Colonic mucosa (tissue), 4 donors: ENCODE measurements around the gene ZSCAN25. TPM values are rescaled to one million over a fixed set of nuclear protein-coding genes. Genes with fewer than 3 reads are reported as not detected.
"Not testable (repeated sequence)": the region's sequence is repeated elsewhere in the genome, so short reads cannot be mapped to it uniquely, and the experiment has no call there.

Source experiments
- DNase-seq: peaks from one replicate; pipeline ENCODE4 v3.0.0-alpha.2; 2020
- H3K27ac ChIP-seq: fragments of 200-600 bp; one replicate; pipeline ENCODE4 v1.8.0; 2021
- H3K27me3 ChIP-seq: fragments of 200-600 bp; one replicate; pipeline ENCODE4 v1.8.0; 2021
- H3K36me3 ChIP-seq: fragments of 200-600 bp; one replicate; pipeline ENCODE4 v1.8.0; 2021
- H3K4me1 ChIP-seq: fragments of 200-600 bp; one replicate; pipeline ENCODE4 v1.8.0; 2021; ENCODE audit warnings: mild to moderate bottlenecking
- H3K4me3 ChIP-seq: fragments of 200-600 bp; one replicate; pipeline ENCODE4 v1.8.0; 2021
- H3K9ac ChIP-seq, 2 donors: one replicate each; pipeline ENCODE4 v1.7.0; 2013; ENCODE audit warnings: control low read depth in 2 of 2, low read depth in 2 of 2, low read length in 2 of 2
- H3K9me3 ChIP-seq: fragments of 200-600 bp; one replicate; pipeline ENCODE4 v1.8.0; 2021
- intact Hi-C: fragments of 100-400 bp; cut with DNase I; formaldehyde crosslinking; loops from one replicate; pipeline ENCODE4 v1.14.1; 2022
- total RNA-seq, 2 donors: library from RNA; stranded (reverse); fragmentation: NEBNext Ultra II Directional in 1 of 2; extraction: Animal tissue kit (Norgen Biotek cat#: 25700) in 1 of 2; gene quantifications; one replicate each; pipeline ENCODE4 v1.2.1, GENCODE V29; 2021
- TF ChIP-seq, protein P1 (sequence below): fragments of 200-600 bp; IDR thresholded peaks from one replicate; pipeline ENCODE4 v1.8.0; 2022; ENCODE audit warnings: antibody characterized with exemption, mild to moderate bottlenecking
- donor health status: healthy.
- donor health status: DM: no; HTN: no; CAD: no.
- donor health status: DM: no; HTN: no; CAD: no.

Gene ZSCAN25
- total RNA-seq, 2 donors from 2014 or later, result 10.4 to 20.2 TPM

- Histone ChIP-seq H3K9ac (no peak overlapping the region), H3K4me3 (no peak overlapping the region), H3K36me3 (peaks cover 24% of the 10 kb centered on the region), H3K9me3 (no peaks in the 10 kb centered on the region), H3K27me3 (no peaks in the 10 kb centered on the region), H3K27ac (no peak overlapping the region), H3K4me1 (no peaks in the 10 kb centered on the region)
- DNase-seq, result no peak
- intact Hi-C loops, result no loop called here
- TF ChIP-seq, protein P1, sequence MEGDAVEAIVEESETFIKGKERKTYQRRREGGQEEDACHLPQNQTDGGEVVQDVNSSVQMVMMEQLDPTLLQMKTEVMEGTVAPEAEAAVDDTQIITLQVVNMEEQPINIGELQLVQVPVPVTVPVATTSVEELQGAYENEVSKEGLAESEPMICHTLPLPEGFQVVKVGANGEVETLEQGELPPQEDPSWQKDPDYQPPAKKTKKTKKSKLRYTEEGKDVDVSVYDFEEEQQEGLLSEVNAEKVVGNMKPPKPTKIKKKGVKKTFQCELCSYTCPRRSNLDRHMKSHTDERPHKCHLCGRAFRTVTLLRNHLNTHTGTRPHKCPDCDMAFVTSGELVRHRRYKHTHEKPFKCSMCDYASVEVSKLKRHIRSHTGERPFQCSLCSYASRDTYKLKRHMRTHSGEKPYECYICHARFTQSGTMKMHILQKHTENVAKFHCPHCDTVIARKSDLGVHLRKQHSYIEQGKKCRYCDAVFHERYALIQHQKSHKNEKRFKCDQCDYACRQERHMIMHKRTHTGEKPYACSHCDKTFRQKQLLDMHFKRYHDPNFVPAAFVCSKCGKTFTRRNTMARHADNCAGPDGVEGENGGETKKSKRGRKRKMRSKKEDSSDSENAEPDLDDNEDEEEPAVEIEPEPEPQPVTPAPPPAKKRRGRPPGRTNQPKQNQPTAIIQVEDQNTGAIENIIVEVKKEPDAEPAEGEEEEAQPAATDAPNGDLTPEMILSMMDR, result no peak
Measured at GRCh38 chr7:99627513-99627912, 10.8 kb downstream of the ZSCAN25 start.

GRCh38 chr7:99628471-99629465 lies 12.0 kb downstream of the ZSCAN25 start:
- H3K4me1 ChIP-seq, result no peaks in the 10 kb centered on the region
- no peak overlapping the region for H3K9ac ChIP-seq
- intact Hi-C loops, result no loop called here
- no peak for DNase-seq
- no peaks in the 10 kb centered on the region for H3K27me3 ChIP-seq
- H3K4me3 ChIP-seq, result no peak overlapping the region
- no peak overlapping the region for H3K27ac ChIP-seq
- TF ChIP-seq, protein P1, result no peak
- H3K36me3 ChIP-seq, result peaks cover 17% of the 10 kb centered on the region
- H3K9me3 ChIP-seq, result no peaks in the 10 kb centered on the region

- TF ChIP-seq, protein P1, result no peak
- Histone ChIP-seq H3K4me1 (no peaks in the 10 kb centered on the region), H3K9ac (no peak overlapping the region), H3K36me3 (peaks cover 17% of the 10 kb centered on the region), H3K27ac (no peak overlapping the region), H3K27me3 (no peaks in the 10 kb centered on the region), H3K9me3 (no peaks in the 10 kb centered on the region), H3K4me3 (no peak overlapping the region)
- intact Hi-C loops, result no loop called here
- no peak for DNase-seq
Measured at GRCh38 chr7:99629643-99630042, 12.9 kb downstream of the ZSCAN25 start.

DNA sequence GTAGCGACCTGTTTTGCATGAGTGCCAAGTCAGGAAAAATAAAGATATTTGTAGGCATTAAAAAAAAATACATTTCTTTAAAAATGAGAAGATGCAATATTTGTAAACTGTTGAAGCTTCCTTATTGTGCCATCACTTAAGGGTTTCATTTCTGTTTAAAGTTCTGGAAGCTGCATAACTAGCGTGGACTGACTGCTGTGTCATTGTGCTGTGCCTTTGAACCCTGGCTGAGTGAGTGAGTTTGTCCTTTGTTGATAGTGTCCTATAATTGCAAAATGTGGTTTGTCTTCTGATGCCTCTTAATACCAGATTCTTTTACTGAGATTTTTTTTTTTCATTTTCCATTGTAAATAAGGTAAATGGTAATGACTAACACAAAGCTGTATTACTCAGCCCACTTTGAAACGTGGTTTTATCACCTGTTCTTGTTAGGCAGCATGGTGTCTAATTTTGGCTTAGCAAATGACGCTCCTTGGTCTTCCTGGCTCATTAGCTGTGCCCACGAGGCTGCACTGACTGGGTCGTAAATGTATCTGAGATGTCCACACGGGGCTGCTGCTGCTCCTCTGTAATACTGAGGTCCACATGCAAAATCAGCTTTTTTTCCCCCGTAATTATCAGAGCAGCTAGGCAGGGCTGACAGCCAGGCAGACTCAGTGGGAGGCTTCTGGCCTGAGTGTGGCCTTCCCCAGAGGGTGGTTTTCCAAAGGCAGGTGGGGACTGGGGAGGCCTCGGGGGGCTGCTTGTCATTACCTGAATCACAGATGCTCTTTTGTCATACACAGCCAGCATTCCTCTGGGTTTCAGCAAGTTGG lies 14.8 kb downstream of the ZSCAN25 start:
- Histone ChIP-seq H3K27me3 (no peaks in the 10 kb centered on the region), H3K4me1 (no peaks in the 10 kb centered on the region), H3K9me3 (no peaks in the 10 kb centered on the region), H3K9ac (no peak overlapping the region), H3K27ac (no peak overlapping the region), H3K4me3 (no peak overlapping the region), H3K36me3 (peaks cover 17% of the 10 kb centered on the region)
- TF ChIP-seq, protein P1, result no peak
- DNase-seq, result no peak
- intact Hi-C loops, result no loop called here

DNA sequence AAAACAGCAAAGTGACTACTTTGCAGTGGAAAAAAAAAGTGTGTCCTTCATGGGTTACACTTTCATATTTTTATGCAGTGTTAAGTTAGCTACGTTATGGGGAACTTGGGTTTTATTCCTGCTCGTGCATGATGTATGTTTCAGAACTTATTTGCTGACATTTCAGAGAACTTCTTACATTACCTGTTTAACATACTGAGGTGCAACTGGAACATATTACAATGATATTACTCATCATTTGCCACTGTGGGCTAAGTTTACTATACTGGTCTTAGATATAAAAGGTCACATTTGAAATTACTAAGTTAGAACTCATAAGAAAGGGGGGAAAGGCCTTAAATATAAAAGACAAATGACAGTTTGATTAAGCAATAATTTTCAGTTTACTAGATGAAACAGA lies 20.7 kb downstream of the ZSCAN25 start:
- DNase-seq, H3K27ac ChIP-seq, H3K27me3 ChIP-seq, intact Hi-C loops, H3K4me3 ChIP-seq, H3K4me1 ChIP-seq, H3K36me3 ChIP-seq, H3K9ac ChIP-seq, H3K9me3 ChIP-seq: not testable (repeated sequence)
